HG03432 (cell line): ENCODE results near the gene UBE2D2.

ENCODE experiments used
- ATAC-seq: cut with Tn5 transposase; IDR thresholded peaks from one replicate; pipeline ENCODE4 v1.9.1; 2021; ENCODE audit warnings: mild to moderate bottlenecking, moderate library complexity; ENCODE audit not compliant: unreplicated experiment

UBE2D2 gene

GRCh38 chr5:139634541-139634940 is 73.4 kb downstream of the UBE2D2 start:
- ATAC-seq = no peak

- ATAC-seq = no peak
Observed at GRCh38 chr5:139635191-139635590, 74.1 kb downstream of the UBE2D2 start.

- ATAC-seq = no peak
Observed at GRCh38 chr5:139635606-139636206, 74.6 kb downstream of the UBE2D2 start.

- ATAC-seq = peak; percentile 74
Observed at GRCh38 chr5:139636207-139636792, 75.2 kb downstream of the UBE2D2 start.

- ATAC-seq = peak; percentile 19
Observed at GRCh38 chr5:139636975-139637408, 75.9 kb downstream of the UBE2D2 start.

GRCh38 chr5:139637438-139638089 is 76.4 kb downstream of the UBE2D2 start:
- ATAC-seq = peak; percentile 35

GRCh38 chr5:139638090-139638735 is 77.1 kb downstream of the UBE2D2 start:
- ATAC-seq = peak; percentile 20

GRCh38 chr5:139638736-139639618 is 77.8 kb downstream of the UBE2D2 start:
- no peak for ATAC-seq

- ATAC-seq = no peak
Observed at GRCh38 chr5:139639619-139640380, 78.7 kb downstream of the UBE2D2 start.

- no peak for ATAC-seq
Observed at GRCh38 chr5:139640421-139641115, 79.4 kb downstream of the UBE2D2 start.

- no peak for ATAC-seq
Observed at GRCh38 chr5:139641116-139642080, 80.3 kb downstream of the UBE2D2 start.

GRCh38 chr5:139642213-139642612 is 81.1 kb downstream of the UBE2D2 start:
- no peak for ATAC-seq

- no peak for ATAC-seq
Observed at GRCh38 chr5:139642891-139643871, 82.0 kb downstream of the UBE2D2 start.

GRCh38 chr5:139644001-139644456 is 82.9 kb downstream of the UBE2D2 start:
- no peak for ATAC-seq

GRCh38 chr5:139644646-139645429 is 83.7 kb downstream of the UBE2D2 start:
- no peak for ATAC-seq

- ATAC-seq = no peak
Observed at GRCh38 chr5:139645430-139645871, 84.3 kb downstream of the UBE2D2 start.
